ENCODE measurements around the gene PAX8. TPM values are rescaled to one million over a fixed set of nuclear protein-coding genes. Genes with fewer than 3 reads are reported as not detected.

The PAX8 gene
- total RNA-seq, 1 donor from 2014 or later: 56.9 TPM

DNA sequence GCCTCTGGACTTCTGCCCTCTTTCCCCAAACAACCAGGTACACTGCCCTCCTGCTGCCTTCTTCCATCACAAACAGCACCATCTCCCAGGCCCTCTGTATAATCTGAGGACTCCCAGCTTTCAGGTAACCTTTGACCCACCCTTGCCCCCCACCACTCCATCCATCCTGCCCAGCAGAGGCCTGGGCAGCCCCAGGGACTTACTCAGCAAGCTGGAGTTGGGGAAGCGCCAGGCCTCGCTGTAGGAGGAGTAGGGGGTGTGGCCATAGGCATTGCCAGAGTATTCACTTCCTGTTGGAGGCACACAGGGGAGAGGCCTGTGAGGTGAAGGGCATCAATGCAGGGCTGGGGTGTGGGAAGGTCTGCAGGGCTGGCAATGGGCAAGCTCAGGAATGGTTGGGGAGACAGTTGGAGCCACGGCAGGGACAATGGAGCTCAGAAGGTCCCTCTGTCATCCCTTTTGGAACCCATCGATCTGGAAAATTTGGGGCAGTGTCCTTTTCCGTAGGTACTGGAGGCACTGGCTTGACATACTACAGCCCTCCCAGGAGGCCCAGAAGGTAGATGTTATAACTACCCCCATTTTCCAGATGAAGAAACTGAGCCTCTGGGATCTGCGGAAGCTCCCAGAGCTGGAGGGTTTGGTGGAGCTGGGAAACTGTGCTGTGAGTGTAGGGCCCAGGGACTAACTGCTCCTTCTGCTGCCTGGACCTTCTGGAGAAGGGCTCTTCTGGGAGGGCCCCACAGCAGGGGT is 58.7 kb downstream of the PAX8 start:
- no peak overlapping the region for H3K27ac Mint-ChIP-seq
- no peaks in the 10 kb centered on the region for H3K36me3 Mint-ChIP-seq
- H3K4me1 Mint-ChIP-seq (ENCODE audit: unreplicated experiment): peaks cover 24% of the 10 kb centered on the region
- no peaks in the 10 kb centered on the region for H3K9me3 Mint-ChIP-seq
- DNase-seq (ENCODE audit: extremely low spot score, unreplicated experiment): no peak
- no peak overlapping the region for H3K4me3 Mint-ChIP-seq
- TF ChIP-seq, protein P1, sequence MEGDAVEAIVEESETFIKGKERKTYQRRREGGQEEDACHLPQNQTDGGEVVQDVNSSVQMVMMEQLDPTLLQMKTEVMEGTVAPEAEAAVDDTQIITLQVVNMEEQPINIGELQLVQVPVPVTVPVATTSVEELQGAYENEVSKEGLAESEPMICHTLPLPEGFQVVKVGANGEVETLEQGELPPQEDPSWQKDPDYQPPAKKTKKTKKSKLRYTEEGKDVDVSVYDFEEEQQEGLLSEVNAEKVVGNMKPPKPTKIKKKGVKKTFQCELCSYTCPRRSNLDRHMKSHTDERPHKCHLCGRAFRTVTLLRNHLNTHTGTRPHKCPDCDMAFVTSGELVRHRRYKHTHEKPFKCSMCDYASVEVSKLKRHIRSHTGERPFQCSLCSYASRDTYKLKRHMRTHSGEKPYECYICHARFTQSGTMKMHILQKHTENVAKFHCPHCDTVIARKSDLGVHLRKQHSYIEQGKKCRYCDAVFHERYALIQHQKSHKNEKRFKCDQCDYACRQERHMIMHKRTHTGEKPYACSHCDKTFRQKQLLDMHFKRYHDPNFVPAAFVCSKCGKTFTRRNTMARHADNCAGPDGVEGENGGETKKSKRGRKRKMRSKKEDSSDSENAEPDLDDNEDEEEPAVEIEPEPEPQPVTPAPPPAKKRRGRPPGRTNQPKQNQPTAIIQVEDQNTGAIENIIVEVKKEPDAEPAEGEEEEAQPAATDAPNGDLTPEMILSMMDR (conservative IDR thresholded peaks at IDR 0.05): no peak
- H3K27me3 Mint-ChIP-seq: no peaks in the 10 kb centered on the region

DNA sequence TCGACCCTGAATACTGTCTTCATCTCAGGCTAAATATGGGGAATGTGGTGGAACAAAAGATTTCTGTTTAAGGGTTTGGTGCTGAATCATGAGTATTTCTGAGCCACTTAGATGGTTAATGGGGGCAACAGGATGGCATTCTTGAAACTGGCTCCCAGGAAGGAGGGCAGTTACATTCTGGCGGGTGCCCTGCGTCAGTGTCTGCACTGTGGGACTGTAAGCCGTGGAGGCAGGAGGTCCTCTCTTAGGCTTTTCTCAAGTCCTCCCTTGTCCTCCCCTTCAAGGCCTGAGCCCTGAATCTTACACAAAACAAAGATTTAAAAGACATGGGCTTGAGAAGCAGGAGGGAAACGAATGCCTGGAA is 59.2 kb downstream of the PAX8 start:
- Mint-ChIP-seq H3K9me3 (no peaks in the 10 kb centered on the region), H3K27ac (no peak overlapping the region), H3K36me3 (no peaks in the 10 kb centered on the region), H3K4me1 (ENCODE audit: unreplicated experiment) (peaks cover 27% of the 10 kb centered on the region), H3K4me3 (no peak overlapping the region), H3K27me3 (no peaks in the 10 kb centered on the region)
- TF ChIP-seq, protein P1 (conservative IDR thresholded peaks at IDR 0.05): no peak
- no peak for DNase-seq (ENCODE audit: extremely low spot score, unreplicated experiment)

DNA sequence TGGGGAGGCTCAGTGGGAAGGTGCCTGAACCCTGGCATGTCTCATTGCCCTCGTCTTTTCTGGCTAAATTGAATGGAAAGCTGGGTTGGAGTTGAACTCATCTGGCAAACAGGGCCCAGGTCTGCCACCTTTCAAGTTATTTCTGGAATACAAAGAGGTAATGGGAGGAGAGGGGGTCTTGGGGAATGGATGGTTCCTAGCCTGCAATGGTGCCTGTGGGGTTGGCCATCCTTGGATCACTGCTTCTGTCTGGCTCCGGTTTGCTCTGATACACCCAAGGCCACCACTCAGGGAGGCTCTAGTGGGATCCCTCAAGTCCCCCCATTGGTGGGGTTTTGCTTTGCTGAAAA is 59.7 kb downstream of the PAX8 start:
- TF ChIP-seq, protein P1 (conservative IDR thresholded peaks at IDR 0.05): no peak
- H3K4me1 Mint-ChIP-seq (ENCODE audit: unreplicated experiment): peaks cover 27% of the 10 kb centered on the region
- no peaks in the 10 kb centered on the region for H3K27me3 Mint-ChIP-seq
- no peaks in the 10 kb centered on the region for H3K9me3 Mint-ChIP-seq
- DNase-seq (ENCODE audit: extremely low spot score, unreplicated experiment): no peak
- H3K27ac Mint-ChIP-seq: no peak overlapping the region
- H3K36me3 Mint-ChIP-seq: no peaks in the 10 kb centered on the region
- H3K4me3 Mint-ChIP-seq: no peak overlapping the region

DNA sequence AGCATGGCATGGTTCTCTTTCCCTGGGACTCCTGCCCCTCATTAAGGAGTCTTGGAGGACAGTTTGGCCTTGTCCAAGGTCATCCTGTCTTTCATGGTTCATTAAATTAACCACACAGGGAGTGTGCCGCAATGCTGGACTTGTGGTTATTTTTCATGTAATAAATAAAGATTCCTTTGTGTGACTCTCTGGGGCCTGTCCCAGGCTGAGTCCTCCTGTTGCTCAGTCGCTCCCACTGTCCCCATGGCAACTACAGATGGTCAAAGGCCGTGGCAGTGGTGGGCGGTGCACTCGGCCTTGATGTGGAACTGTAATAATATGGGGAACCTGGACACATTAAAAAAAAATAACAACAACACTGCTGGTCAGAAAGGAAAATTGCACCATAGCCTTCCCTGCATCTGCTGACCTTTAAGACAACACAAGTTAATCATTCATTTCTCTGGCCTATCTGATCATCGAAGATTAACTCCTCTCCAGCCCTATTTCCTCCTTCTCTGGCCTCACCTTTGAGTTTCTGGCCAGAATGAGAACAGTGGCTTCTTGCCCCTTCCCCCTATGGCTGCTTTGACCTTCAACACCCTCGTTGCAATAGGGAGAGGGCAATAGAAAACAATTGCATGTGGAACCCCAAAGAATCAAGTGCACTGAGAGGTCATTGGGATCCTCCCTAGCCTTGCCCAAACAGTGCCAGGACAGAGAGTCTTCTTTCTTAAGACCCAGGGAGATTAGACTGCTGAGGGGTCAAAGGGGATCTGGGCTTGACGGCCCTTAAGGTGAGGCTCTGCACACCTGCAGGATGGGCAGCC is 60.2 kb downstream of the PAX8 start:
- Mint-ChIP-seq H3K9me3 (no peaks in the 10 kb centered on the region), H3K27me3 (no peaks in the 10 kb centered on the region), H3K27ac (peak overlapping the region; percentile 79), H3K4me1 (ENCODE audit: unreplicated experiment) (peaks cover 28% of the 10 kb centered on the region), H3K4me3 (peak overlapping the region; percentile 59), H3K36me3 (no peaks in the 10 kb centered on the region)
- TF ChIP-seq, protein P1 (conservative IDR thresholded peaks at IDR 0.05): no peak
- no peak for DNase-seq (ENCODE audit: extremely low spot score, unreplicated experiment)

DNA sequence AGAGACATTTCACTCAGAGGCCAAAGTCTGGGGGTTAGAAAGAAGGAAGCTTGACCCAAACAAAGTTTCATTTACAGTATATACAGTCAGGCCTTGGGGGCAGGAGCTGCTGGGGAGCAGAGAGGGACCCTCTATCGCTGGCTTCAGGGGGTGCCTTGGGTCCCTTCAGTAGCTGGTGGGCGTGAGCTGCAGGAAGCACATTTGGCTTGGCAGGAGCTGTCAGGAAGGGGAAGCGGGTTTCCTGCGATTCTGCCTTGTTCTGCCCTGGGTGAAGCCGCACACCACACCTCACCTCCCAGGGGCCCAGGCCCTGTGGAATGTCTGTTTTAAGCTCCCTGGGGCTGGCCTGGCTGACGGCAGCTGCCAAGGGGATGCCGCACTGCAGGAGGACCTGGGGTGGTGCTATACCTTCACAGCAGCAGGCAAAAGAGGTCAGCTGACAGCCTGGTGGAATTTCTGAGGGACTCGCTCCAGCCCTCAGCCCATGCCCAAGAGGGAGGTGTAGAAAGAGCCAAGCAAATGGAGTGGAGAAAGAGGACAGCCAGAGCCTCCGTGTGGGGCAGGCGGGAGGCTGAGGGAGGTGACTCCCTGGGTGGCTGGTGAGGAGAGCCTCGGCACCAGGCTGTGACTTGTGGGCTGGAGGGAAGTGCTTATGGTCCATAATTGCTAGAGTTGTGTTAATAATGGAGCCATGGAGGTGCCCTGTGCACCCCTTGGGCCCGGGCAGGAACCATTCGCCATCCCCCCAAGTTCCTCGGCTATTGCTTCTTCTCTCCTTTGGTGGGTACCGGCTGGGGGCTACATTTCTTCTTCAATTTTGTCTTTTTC is 61.1 kb downstream of the PAX8 start:
- no peak for DNase-seq (ENCODE audit: extremely low spot score, unreplicated experiment)
- Mint-ChIP-seq H3K27me3 (no peaks in the 10 kb centered on the region), H3K27ac (peak overlapping the region; percentile 79), H3K4me3 (peak overlapping the region; percentile 59), H3K4me1 (ENCODE audit: unreplicated experiment) (peaks cover 36% of the 10 kb centered on the region), H3K36me3 (no peaks in the 10 kb centered on the region), H3K9me3 (no peaks in the 10 kb centered on the region)
- TF ChIP-seq, protein P1 (conservative IDR thresholded peaks at IDR 0.05): no peak
